PC-9 (cell line): ENCODE results near the gene GABARAP. TPM values are rescaled to one million over a fixed set of nuclear protein-coding genes. Genes with fewer than 3 reads are reported as not detected.

Experiments used
- BruUV-seq: library from RNA; stranded (reverse); fragments of 400-500 nt; replicated peaks from 2 replicates; lab custom pipeline; 2021; lab: Mats Ljungman, UMichigan
- CTCF ChIA-PET: fragments of 300-600 bp; sonication (Branson Sonifier 250); formaldehyde crosslinking; loops from one replicate; lab custom pipeline; 2022; ENCODE audit warnings: antibody characterized with exemption; lab: Charles Lee
- POLR2A ChIA-PET: fragments of 300-600 bp; sonication (Branson Sonifier 250); formaldehyde crosslinking; loops from one replicate; lab custom pipeline; 2022; ENCODE audit warnings: antibody characterized with exemption; ENCODE audit not compliant: unreplicated experiment; lab: Charles Lee
- DNase-seq, 2 experiments: peaks; one replicate each; pipeline versions ENCODE4 v3.0.0 to v3.0.0-alpha.2; 2015 to 2022; ENCODE audit warnings: mixed read lengths in 1 of 2
- H2AFZ ChIP-seq: fragments of 200-600 bp; sonication (generic); 2 replicates; pipeline ENCODE4 v1.8.1; 2017; ENCODE audit warnings: antibody characterized with exemption
- H3F3A ChIP-seq: fragments of 200-600 bp; sonication (generic); 2 replicates; pipeline ENCODE4 v1.8.1; 2017; ENCODE audit warnings: antibody characterized with exemption, mild to moderate bottlenecking, low read depth; ENCODE audit not compliant: insufficient read depth
- H3K27ac ChIP-seq: fragments of 200-600 bp; sonication (generic); 2 replicates; pipeline ENCODE4 v1.6.1; 2016; ENCODE audit warnings: mixed run types
- H3K27me3 ChIP-seq: fragments of 200-600 bp; sonication (generic); 2 replicates; pipeline ENCODE4 v1.6.1; 2016; ENCODE audit warnings: low read depth, mixed run types; ENCODE audit not compliant: insufficient read depth
- H3K36me3 ChIP-seq: fragments of 200-600 bp; sonication (generic); 2 replicates; pipeline ENCODE4 v1.6.1; 2016; ENCODE audit warnings: low read depth, mixed run types
- H3K4me1 ChIP-seq: fragments of 200-600 bp; sonication (generic); replicated peaks from 2 replicates; pipeline ENCODE4 v1.6.1; 2016; ENCODE audit warnings: mixed run types; ENCODE audit not compliant: insufficient read depth
- H3K4me2 ChIP-seq: fragments of 200-600 bp; sonication (generic); 2 replicates; pipeline ENCODE4 v1.6.1; 2017; ENCODE audit warnings: mixed run types
- H3K4me3 ChIP-seq: fragments of 200-600 bp; sonication (generic); 2 replicates; pipeline ENCODE4 v1.6.1; 2016; ENCODE audit warnings: mixed run types
- H3K79me2 ChIP-seq: fragments of 200-600 bp; sonication (generic); 2 replicates; pipeline ENCODE4 v1.6.1; 2017; ENCODE audit warnings: low read depth, mixed run types
- H3K9me2 ChIP-seq: fragments of 200-600 bp; sonication (generic); 2 replicates; pipeline ENCODE4 v1.8.1; 2017; ENCODE audit warnings: mild to moderate bottlenecking; ENCODE audit not compliant: insufficient read depth
- H3K9me3 ChIP-seq: fragments of 200-600 bp; sonication (generic); 2 replicates; pipeline ENCODE4 v1.8.1; 2016; ENCODE audit warnings: low read depth; ENCODE audit not compliant: insufficient read depth
- H4K20me1 ChIP-seq: fragments of 200-600 bp; sonication (generic); 2 replicates; pipeline ENCODE4 v1.8.1; 2017; ENCODE audit not compliant: insufficient read depth
- EZH2 ChIP-seq: fragments of 200-600 bp; sonication (generic); IDR thresholded peaks from 2 replicates; pipeline ENCODE4 v1.8.0; 2017; ENCODE audit warnings: antibody characterized with exemption, low read depth
- intact Hi-C: fragments of 100-400 bp; cut with micrococcal nuclease; formaldehyde crosslinking; loops from one replicate; pipeline ENCODE4 v1.10.0; 2022; ENCODE audit not compliant: unreplicated experiment
- total RNA-seq: library from RNA; stranded (reverse); gene quantifications from 2 replicates; pipeline ENCODE4 v1.2.3, GENCODE V29; 2021
- TF ChIP-seq, protein P1 (sequence below): fragments of 200-600 bp; sonication (generic); conservative IDR thresholded peaks from 2 replicates; pipeline ENCODE4 v1.6.1; 2017; ENCODE audit warnings: mixed run types, antibody characterized with exemption, mild to moderate bottlenecking, moderate library complexity

Gene GABARAP
- total RNA-seq, 1 experiment from 2014 or later: 424 TPM

GRCh38 chr17:7211491-7212273, 30.6 kb downstream of the GABARAP start:
- no peaks in the 10 kb centered on the region for H3K36me3 ChIP-seq
- no peaks in the 10 kb centered on the region for H3K9me3 ChIP-seq
- peaks cover 21% of the 10 kb centered on the region; the same call in 1 of the 2 replicates for H3F3A ChIP-seq
- no peak overlapping the region for H3K4me2 ChIP-seq
- no peak overlapping the region for H2AFZ ChIP-seq
- 0 out of 2 replicates have a peak, but pooled peaks cover 3% of the 10 kb centered on the region for H3K79me2 ChIP-seq
- H4K20me1 ChIP-seq: no peaks in the 10 kb centered on the region
- no peak for TF ChIP-seq EZH2
- TF ChIP-seq, protein P1, sequence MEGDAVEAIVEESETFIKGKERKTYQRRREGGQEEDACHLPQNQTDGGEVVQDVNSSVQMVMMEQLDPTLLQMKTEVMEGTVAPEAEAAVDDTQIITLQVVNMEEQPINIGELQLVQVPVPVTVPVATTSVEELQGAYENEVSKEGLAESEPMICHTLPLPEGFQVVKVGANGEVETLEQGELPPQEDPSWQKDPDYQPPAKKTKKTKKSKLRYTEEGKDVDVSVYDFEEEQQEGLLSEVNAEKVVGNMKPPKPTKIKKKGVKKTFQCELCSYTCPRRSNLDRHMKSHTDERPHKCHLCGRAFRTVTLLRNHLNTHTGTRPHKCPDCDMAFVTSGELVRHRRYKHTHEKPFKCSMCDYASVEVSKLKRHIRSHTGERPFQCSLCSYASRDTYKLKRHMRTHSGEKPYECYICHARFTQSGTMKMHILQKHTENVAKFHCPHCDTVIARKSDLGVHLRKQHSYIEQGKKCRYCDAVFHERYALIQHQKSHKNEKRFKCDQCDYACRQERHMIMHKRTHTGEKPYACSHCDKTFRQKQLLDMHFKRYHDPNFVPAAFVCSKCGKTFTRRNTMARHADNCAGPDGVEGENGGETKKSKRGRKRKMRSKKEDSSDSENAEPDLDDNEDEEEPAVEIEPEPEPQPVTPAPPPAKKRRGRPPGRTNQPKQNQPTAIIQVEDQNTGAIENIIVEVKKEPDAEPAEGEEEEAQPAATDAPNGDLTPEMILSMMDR: no peak
- no peaks in the 10 kb centered on the region for H3K27me3 ChIP-seq
- no peak overlapping the region for H3K4me3 ChIP-seq
- no peaks in the 10 kb centered on the region for H3K9me2 ChIP-seq
- no peak for DNase-seq
- intact Hi-C loops: no loop called here
- CTCF ChIA-PET: no interaction called here
- POLR2A ChIA-PET: no interaction called here
- BruUV-seq: no TSS peak
- no peak overlapping the region for H3K27ac ChIP-seq
- peaks cover 8% of the 10 kb centered on the region for H3K4me1 ChIP-seq

- no peak for DNase-seq
- H3K4me2 ChIP-seq: no peak overlapping the region
- CTCF ChIA-PET: no interaction called here
- H2AFZ ChIP-seq: no peak overlapping the region
- H3K79me2 ChIP-seq: 0 out of 2 replicates have a peak, but pooled peaks cover 3% of the 10 kb centered on the region
- no peaks in the 10 kb centered on the region for H3K4me1 ChIP-seq
- H3F3A ChIP-seq: peaks cover 15% of the 10 kb centered on the region; the same call in 1 of the 2 replicates
- no peak for TF ChIP-seq EZH2
- TF ChIP-seq, protein P1: no peak
- no peaks in the 10 kb centered on the region for H3K27me3 ChIP-seq
- H4K20me1 ChIP-seq: no peaks in the 10 kb centered on the region
- no peaks in the 10 kb centered on the region for H3K36me3 ChIP-seq
- no peak overlapping the region for H3K4me3 ChIP-seq
- H3K9me3 ChIP-seq: no peaks in the 10 kb centered on the region
- BruUV-seq: no TSS peak
- POLR2A ChIA-PET: no interaction called here
- H3K27ac ChIP-seq: no peak overlapping the region
- intact Hi-C loops: no loop called here
- H3K9me2 ChIP-seq: no peaks in the 10 kb centered on the region
These were observed 33.3 kb downstream of the GABARAP start for GRCh38 chr17:7208754-7209460.

DNA sequence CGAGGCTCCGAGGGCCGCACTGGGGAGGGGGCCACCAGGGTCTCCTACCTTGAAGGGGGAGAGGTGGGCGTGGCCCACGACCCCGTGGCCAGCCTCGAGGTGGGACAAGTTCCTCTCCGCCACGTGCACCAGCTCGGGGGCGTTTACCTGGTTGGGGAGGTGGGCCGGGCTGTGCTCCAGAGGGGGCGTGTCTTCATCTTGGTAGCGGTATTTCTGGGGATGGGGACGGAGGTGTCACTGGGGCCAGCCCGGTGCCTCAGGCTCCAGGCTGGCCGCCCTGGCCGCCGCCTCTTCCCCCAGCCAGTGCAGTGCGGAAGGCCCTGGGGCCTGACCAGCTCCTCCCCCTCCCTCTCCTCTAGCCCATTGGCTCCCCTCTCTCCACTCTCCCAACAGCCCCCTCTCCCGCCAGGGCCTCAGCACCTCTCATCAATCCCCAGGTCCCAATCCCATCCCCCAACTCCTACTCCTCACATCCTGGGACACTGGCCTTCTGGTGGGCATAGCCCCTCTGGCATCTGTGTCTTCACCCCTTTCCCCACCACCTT, 34.1 kb downstream of the GABARAP start:
- ChIA-PET CTCF (no interaction called here), POLR2A (no interaction called here)
- Histone ChIP-seq H3K4me2 (no peak overlapping the region), H3K4me3 (no peak overlapping the region), H3K27ac (no peak overlapping the region), H3F3A (peaks cover 6% of the 10 kb centered on the region; the same call in 1 of the 2 replicates), H3K4me1 (no peaks in the 10 kb centered on the region), H3K79me2 (no peaks in the 10 kb centered on the region), H3K9me3 (no peaks in the 10 kb centered on the region), H3K36me3 (no peaks in the 10 kb centered on the region), H4K20me1 (no peaks in the 10 kb centered on the region), H3K9me2 (no peaks in the 10 kb centered on the region), H3K27me3 (no peaks in the 10 kb centered on the region), H2AFZ (no peak overlapping the region)
- intact Hi-C loops: no loop called here
- DNase-seq: no peak
- no TSS peak for BruUV-seq
- TF ChIP-seq EZH2: no peak
- TF ChIP-seq, protein P1: no peak
